ENCODE results near the gene SLC6A18. TPM values are rescaled to one million over a fixed set of nuclear protein-coding genes. Genes with fewer than 3 reads are reported as not detected.

Gene SLC6A18
- total and polyA plus RNA-seq, 2 of the 13 experiments (the other 11 are each of a cell fraction or from before 2014, with no cell fraction given), result not detected

DNA sequence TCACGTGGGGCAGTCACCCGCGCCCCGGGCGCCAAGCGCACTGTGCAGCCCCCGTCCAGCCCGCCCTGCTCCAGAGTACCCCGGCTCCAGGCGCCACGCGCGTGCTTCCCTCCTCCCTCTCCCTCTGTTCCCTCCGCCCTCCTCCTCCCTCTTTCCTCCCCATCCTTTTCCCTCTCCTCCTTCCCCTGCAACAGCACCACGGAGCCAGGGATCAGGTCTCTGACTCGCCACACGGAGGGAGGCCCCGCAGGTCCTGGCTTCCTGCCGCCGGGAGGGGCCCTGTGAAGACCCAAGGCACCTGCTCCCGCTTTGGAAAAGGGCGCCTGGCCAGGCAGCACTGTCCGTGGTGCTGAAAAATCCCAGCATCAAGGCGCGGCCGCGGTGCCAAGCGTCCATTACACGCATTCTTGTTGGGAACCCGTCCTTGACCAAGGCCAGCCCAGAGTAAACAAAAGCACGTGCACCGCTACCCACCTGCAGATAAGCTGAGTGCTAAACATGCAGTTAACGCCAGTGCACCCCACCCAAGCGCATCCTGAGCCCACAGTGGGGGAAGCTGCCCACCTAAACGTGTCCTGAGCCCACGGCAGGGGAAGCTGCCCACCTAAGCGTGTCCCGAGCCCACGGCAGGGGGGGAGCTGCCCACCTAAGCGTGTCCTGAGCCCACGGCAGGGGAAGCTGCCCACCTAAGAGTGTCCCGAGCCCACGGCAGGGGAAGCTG, 21.7 kb downstream of the SLC6A18 start (continued):
- TF ChIP-seq HNRNPK (IDR thresholded peaks at IDR 0.05; ENCODE audit: low read depth, low read length, poor library complexity, severe bottlenecking) (no peak), ZFP36L1 (CRISPR knock-in tag; IDR thresholded peaks at IDR 0.05) (no peak), ZFX (CRISPR knock-in tag; IDR thresholded peaks at IDR 0.05; ENCODE audit: low read depth) (no peak), ZNF282 (IDR thresholded peaks at IDR 0.05; ENCODE audit: partially characterized antibody) (no peak), NFE2L2 (IDR thresholded peaks at IDR 0.05; ENCODE audit: low read length) (no peak), ARNTL (CRISPR knock-in tag; IDR thresholded peaks at IDR 0.05) (peak; percentile 79), ZNF124 (CRISPR knock-in tag; IDR thresholded peaks at IDR 0.05) (0 out of 2 replicates have a peak, but pooled peaks have one; percentile 65), ZNF558 (CRISPR knock-in tag; IDR thresholded peaks at IDR 0.05; ENCODE audit: borderline replicate concordance) (peak; percentile 79; the same call in 1 of the 2 replicates), NFKBIZ (CRISPR knock-in tag; IDR thresholded peaks at IDR 0.05) (0 out of 2 replicates have a peak, but pooled peaks have one; percentile 37), NRL (CRISPR knock-in tag; IDR thresholded peaks at IDR 0.05; ENCODE audit: borderline replicate concordance) (no peak), ZNF775 (CRISPR knock-in tag; IDR thresholded peaks at IDR 0.05; ENCODE audit: borderline replicate concordance) (no peak), MAZ (IDR thresholded peaks at IDR 0.05; ENCODE audit: borderline replicate concordance, low read depth, low read length) (no peak), MAZ (CRISPR knock-in tag; IDR thresholded peaks at IDR 0.05; ENCODE audit: low read depth) (no peak; the same call in 1 of the 2 replicates), SMAD3 (CRISPR knock-in tag; IDR thresholded peaks at IDR 0.05) (peak; percentile 93), ZNF562 (CRISPR knock-in tag; IDR thresholded peaks at IDR 0.05; ENCODE audit: borderline replicate concordance) (no peak), CAMTA2 (CRISPR knock-in tag; IDR thresholded peaks at IDR 0.05; ENCODE audit: borderline replicate concordance) (no peak), ZNF773 (CRISPR knock-in tag; IDR thresholded peaks at IDR 0.05; ENCODE audit: borderline replicate concordance) (peak; percentile 95), ISX (CRISPR knock-in tag; conservative IDR thresholded peaks at IDR 0.05) (peak; percentile 78; the same call in 1 of the 2 replicates), ZNF343 (CRISPR knock-in tag; IDR thresholded peaks at IDR 0.05) (no peak), ZNF572 (CRISPR knock-in tag; IDR thresholded peaks at IDR 0.05) (no peak), ZNF121 (CRISPR knock-in tag; IDR thresholded peaks at IDR 0.05) (no peak), HOXD1 (CRISPR knock-in tag; IDR thresholded peaks at IDR 0.05) (peak; percentile 80; the same call in 1 of the 2 replicates), SP140L (CRISPR knock-in tag; IDR thresholded peaks at IDR 0.05; ENCODE audit: borderline replicate concordance) (no peak; the same call in 1 of the 2 replicates), AHR (CRISPR knock-in tag; IDR thresholded peaks at IDR 0.05) (peak; percentile 69; the same call in 1 of the 2 replicates), NR2F6 (IDR thresholded peaks at IDR 0.05) (no peak), NR2F6 (CRISPR knock-in tag; IDR thresholded peaks at IDR 0.05) (0 out of 2 replicates have a peak, but pooled peaks have one; percentile 37), KDM3A (CRISPR knock-in tag; IDR thresholded peaks at IDR 0.05; ENCODE audit: low read depth) (no peak; the same call in 1 of the 2 replicates)
- TF ChIP-seq, protein P1, sequence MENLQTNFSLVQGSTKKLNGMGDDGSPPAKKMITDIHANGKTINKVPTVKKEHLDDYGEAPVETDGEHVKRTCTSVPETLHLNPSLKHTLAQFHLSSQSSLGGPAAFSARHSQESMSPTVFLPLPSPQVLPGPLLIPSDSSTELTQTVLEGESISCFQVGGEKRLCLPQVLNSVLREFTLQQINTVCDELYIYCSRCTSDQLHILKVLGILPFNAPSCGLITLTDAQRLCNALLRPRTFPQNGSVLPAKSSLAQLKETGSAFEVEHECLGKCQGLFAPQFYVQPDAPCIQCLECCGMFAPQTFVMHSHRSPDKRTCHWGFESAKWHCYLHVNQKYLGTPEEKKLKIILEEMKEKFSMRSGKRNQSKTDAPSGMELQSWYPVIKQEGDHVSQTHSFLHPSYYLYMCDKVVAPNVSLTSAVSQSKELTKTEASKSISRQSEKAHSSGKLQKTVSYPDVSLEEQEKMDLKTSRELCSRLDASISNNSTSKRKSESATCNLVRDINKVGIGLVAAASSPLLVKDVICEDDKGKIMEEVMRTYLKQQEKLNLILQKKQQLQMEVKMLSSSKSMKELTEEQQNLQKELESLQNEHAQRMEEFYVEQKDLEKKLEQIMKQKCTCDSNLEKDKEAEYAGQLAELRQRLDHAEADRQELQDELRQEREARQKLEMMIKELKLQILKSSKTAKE (CRISPR knock-in tag; IDR thresholded peaks at IDR 0.05; ENCODE audit: borderline replicate concordance), result no peak
- TF ChIP-seq, protein P2, sequence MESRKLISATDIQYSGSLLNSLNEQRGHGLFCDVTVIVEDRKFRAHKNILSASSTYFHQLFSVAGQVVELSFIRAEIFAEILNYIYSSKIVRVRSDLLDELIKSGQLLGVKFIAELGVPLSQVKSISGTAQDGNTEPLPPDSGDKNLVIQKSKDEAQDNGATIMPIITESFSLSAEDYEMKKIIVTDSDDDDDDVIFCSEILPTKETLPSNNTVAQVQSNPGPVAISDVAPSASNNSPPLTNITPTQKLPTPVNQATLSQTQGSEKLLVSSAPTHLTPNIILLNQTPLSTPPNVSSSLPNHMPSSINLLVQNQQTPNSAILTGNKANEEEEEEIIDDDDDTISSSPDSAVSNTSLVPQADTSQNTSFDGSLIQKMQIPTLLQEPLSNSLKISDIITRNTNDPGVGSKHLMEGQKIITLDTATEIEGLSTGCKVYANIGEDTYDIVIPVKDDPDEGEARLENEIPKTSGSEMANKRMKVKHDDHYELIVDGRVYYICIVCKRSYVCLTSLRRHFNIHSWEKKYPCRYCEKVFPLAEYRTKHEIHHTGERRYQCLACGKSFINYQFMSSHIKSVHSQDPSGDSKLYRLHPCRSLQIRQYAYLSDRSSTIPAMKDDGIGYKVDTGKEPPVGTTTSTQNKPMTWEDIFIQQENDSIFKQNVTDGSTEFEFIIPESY (CRISPR knock-in tag; IDR thresholded peaks at IDR 0.05), result no peak

All from HepG2 (cell line).